CD4-positive, alpha-beta T cell treated with Interleukin-17A for 4 hours (primary cell): ENCODE measurements around the gene PDAP1.
"Not testable (repeated sequence)": the region's sequence is repeated elsewhere in the genome, so short reads cannot be mapped to it uniquely, and the experiment has no call there.

Source experiments
- DNase-seq: peaks from one replicate; pipeline ENCODE4 v3.0.0-alpha.2; 2020; ENCODE audit warnings: mixed read lengths

The PDAP1 gene

GRCh38 chr7:99408379-99409191 is at the start of gene PDAP1, which contains the start of gene BUD31:
Gene PDAP1 (minus strand): TSS chr7:99408597. CDS start chr7:99408548, 49 bp downstream.
Gene BUD31 (plus strand): TSS chr7:99408969. CDS start chr7:99411093, 2,124 bp downstream.
- DNase-seq = peak; percentile 91

GRCh38 chr7:99457650-99458493 is 49.5 kb upstream of the PDAP1 start:
- no peak for DNase-seq

- no peak for DNase-seq
Observed at GRCh38 chr7:99457050-99457649, 48.8 kb upstream of the PDAP1 start.

GRCh38 chr7:99456288-99456687 is 47.9 kb upstream of the PDAP1 start:
- DNase-seq = no peak

GRCh38 chr7:99455874-99456273 is 47.5 kb upstream of the PDAP1 start:
- no peak for DNase-seq

DNA sequence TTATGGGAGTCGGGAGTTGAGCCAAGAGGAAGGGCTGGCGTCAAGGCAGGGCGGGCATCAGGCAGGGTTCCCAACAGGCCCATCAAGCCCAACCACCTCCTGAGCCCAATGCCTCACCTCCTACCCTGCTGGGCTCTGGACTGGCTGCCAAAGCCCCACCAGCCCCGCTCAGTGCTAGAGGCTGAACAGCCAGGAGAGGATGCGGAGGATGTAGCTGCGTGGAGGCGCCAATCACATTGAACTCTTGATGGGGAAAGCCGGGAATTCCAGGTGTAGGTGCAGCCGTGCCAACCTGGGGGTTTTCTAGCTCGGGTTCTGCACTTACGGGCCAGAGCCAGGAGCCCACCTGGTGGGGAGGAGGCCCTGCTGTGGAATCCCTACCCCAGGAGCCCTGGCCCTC is 44.7 kb upstream of the PDAP1 start:
- DNase-seq = no peak

- no peak for DNase-seq
Observed at GRCh38 chr7:99452541-99452940, 44.1 kb upstream of the PDAP1 start.

- DNase-seq = no peak
Observed at GRCh38 chr7:99451936-99452335, 43.5 kb upstream of the PDAP1 start.

DNA sequence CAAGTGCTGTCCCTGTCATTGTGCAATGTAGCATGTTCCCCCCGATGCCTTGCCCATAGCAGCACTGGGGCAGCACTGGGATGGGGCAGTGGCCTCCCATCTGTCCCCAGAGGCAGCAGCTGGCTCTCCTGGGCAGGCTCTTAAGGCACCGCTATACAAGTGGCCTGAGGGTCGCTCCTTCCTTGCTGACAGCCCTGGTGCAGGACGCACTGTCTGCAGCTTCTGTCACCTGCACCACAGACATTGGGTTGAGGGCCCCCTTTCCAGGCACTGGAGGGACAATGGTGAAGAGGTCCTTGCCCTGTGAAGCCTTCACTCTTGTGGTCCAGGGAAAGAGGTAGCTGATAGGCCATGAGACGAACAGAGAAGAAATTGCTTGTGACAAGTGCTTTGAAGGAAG is 40.9 kb upstream of the PDAP1 start:
- DNase-seq = no peak

DNA sequence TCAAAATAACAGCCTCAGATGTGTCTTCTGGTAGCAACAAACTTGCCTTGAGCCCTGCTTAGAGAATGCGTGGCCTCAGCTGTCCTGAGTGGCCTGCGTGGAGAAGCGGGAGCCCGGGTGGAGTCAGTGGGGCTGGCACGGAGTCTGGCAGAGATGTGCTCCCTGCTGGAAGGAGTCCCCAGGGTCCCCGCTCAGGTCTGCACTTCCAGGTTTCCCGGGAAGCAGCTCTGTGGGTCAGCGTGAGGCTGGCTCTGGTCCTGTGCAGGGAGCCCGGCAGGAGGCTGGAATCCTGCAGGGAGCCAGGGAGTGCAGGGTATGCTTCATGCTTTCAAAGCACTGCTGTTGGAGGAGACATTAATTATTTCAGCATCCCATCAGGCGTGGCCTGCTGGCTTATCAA is 40.5 kb upstream of the PDAP1 start:
- DNase-seq = no peak

DNA sequence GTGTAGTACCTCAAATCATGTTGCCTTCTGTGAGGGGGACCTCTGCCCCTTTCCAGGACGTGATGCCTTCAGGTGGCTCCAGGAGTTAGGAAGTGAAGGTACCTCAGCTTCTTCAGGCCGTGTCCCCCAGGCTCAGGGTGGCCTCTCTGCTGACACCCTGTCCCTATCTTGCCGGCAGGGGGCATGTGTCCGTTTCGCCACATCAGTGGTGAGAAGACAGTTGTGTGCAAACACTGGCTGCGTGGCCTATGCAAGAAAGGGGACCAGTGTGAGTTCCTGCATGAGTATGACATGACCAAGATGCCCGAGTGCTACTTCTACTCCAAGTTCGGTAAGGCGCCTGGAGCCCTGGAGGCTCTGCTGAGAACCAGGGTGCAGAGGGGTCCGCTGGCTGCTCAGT is 39.5 kb upstream of the PDAP1 start:
- DNase-seq = no peak

DNA sequence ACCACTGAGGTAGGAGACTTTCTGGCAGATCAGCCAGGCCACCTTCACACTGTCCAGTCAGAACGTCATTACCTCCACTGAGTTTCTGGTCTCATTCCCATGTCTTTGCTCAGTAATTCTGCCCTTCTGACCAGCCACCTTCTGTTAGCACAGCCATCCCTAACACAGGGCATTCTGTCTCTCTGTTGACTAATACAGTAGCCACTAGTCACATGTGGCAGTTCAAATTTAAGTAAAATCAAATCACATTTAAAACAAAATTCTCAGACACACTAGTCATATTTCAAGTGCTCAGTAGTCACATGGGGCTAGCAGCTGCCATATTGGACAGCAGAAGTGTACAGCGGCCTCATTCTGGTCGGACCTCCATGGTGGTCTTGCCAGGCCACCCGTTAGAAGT is 37.7 kb upstream of the PDAP1 start:
- DNase-seq = no peak

DNA sequence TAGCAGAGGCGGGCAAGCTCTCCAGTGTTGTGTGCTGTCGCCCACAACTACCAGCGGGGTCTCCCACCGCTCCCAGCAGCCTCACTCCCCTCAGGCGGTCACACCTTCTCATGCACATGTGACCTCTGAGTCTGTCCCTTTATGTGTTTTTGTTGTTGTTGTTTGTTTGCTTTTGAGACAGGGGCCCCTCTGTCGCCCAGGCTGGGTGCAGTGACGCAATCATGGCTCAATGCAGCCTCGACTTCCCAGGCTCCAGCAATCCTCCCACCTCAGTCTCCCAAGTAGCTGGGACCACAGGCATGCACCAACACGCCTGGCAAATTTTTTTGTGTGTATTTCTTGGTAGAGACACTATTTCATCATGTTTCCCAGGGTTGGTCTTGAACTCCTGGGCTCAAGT is 31.8 kb upstream of the PDAP1 start:
- DNase-seq = no peak

DNA sequence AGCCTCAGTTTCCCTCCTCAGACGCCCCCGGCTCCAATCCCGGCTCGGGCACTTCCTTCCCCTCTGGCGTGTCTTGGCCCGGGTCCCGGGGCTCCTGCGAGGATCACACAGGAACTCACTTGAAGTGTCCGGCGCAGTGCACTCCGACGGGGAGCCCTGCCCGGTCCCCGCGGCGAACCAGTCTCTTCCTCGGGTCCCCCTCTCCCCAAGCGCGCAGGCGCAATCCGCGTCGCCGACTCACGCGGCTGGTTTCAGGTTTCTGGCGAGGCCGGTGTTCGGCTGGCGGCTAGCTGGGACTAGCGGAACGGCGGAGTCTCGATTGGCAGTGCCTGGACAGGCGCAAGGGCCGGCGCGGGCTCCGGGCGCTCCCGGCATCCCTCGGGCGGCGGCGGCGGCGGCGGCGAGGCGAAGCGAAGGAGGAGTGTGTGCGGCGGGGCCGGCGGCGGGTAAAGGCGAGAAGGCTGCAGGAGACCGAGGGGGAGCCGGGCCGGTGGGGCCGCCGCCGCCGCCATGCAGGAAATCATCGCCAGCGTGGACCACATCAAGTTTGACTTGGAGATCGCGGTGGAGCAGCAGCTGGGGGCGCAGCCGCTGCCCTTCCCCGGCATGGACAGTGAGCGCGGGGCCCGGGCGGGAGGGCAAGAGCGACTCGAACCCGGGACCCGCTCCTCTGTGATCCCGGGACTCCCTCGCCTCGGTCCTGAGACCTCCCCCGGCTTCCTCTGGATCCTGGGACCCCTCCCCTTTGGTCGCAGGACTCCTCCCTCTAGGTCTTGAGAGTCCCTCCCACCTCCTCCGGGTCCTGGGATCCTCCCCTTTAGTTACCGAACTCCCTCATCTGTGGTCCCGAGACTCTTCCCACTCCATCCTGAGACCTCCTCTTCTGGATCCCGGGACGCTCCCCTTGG is 30.4 kb upstream of the PDAP1 start, which contains the start of the genes CPSF4 and PTCD1:
TSS of gene CPSF4 (plus strand) at position 371 of the 908 bp plus-strand sequence. CDS start at position 511, 140 bp downstream.
TSS of gene PTCD1 (minus strand) at position 226 of the 908 bp plus-strand sequence. CDS start 3,556 bp downstream, outside the sequence.
- peak; percentile 92 for DNase-seq

DNA sequence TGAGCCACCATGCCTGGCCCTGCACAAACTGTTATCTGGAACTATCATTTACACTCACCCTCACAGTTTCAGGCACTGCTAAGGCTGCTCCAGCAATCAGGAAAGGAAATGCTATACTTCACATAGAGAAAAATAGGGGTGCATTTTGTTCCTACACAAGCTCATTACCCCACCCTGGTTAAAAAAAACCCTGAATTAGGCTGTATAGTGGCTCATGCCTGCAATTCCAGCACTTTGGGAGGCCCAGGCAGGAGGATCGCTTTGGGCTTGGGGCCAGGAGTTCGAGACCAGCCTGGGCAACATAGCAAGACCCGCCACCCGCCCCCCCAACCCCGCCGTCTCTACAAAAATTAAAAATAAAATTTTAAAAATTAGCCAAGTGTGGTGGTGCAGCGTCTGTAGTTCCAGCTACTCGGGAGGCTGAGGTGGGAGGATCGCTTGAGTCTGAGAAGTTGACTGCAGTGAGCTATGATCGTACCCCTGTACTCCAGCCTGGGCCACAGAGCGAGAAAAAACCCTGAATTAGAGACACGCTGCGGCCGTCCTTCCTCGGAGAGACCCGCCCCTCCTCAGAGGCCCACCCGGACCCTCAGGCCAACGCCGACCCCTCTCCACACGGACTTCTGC is 29.7 kb upstream of the PDAP1 start:
- DNase-seq = no peak

DNA sequence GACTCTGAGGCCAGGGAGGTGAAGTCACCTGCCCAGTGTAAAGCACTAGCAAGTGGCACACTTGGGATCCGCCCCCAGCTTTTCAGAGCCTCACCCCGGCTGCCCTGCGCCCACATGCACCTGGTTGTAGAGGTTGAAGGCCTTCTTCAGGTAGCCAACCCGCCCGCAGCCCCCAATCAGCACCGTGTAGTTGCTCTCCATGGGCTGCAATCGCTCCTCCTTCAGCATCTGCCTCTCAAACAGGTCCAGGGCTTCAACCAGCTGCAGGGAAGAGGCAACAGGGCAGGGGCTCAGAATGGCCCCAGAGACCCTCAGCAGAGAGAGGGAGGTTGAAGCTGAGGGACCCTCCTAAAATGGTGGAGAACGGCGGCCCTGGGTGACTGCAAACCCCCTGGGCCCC is 24.8 kb upstream of the PDAP1 start:
- DNase-seq = no peak

- DNase-seq = not testable (repeated sequence)
Observed at GRCh38 chr7:99431756-99432540, 23.6 kb upstream of the PDAP1 start.

DNA sequence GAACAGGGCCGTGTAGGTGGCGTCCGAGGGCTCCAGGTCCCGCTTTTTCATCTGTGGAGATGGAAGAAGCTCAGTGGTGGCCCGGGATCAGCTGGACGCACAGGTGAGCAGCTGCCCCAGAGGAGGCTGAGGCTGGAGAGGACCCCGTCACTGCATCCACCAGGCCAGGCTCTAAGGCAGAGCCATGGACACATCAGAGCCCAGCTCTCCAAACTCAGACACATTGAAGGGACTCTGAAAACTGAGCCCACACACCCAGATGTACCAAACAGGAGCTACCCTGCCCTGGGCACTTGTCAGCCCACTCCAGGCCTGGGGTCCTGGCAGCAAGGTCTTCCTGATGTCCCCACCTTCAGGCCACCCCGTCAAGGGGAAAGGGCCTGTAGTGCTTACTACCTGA is 21.4 kb upstream of the PDAP1 start:
- no peak for DNase-seq

GRCh38 chr7:99428972-99429566 is 20.7 kb upstream of the PDAP1 start:
- peak; percentile 36 for DNase-seq
